HepG2 (cell line): ENCODE results near the gene SDCCAG8.

Experiments used
- ATF7 ChIP-seq, 2 experiments: fragments of 450-650 bp in 1 of 2; sonication (generic) in 1 of 2; formaldehyde crosslinking in 1 of 2; IDR thresholded peaks; 2 replicates each; pipeline versions ENCODE4 v1.4.0 to v1.6.1; 2016 to 2020; ENCODE audit warnings: antibody characterized with exemption in 1 of 2, mild to moderate bottlenecking in 1 of 2, missing genetic modification reagents in 1 of 2
- CTCF ChIP-seq: sonication (generic); formaldehyde crosslinking; IDR thresholded peaks from 2 replicates; pipeline ENCODE4 v1.5.0; 2020; ENCODE audit warnings: mild to moderate bottlenecking, missing genetic modification reagents, moderate library complexity
- FOXP4 ChIP-seq: sonication (generic); formaldehyde crosslinking; IDR thresholded peaks from 2 replicates; pipeline ENCODE4 v1.4.0; 2020; ENCODE audit warnings: missing genetic modification reagents
- SMARCC2 ChIP-seq: fragments of 450-650 bp; IDR thresholded peaks from 2 replicates; pipeline ENCODE4 v1.6.1; 2017; ENCODE audit warnings: antibody characterized with exemption, mild to moderate bottlenecking

GRCh38 chr1:243273945-243274344 lies 18.1 kb downstream of the SDCCAG8 start:
- TF ChIP-seq ATF7 (IDR thresholded peaks at IDR 0.05) (no peak), ATF7 (CRISPR knock-in tag; IDR thresholded peaks at IDR 0.05) (no peak), SMARCC2 (no peak), CTCF (CRISPR knock-in tag) (no peak), FOXP4 (CRISPR knock-in tag) (no peak)
